Measurements from ENCODE around the gene TMCC1.
"Not testable (repeated sequence)": the region's sequence is repeated elsewhere in the genome, so short reads cannot be mapped to it uniquely, and the experiment has no call there.

The TMCC1 gene

DNA sequence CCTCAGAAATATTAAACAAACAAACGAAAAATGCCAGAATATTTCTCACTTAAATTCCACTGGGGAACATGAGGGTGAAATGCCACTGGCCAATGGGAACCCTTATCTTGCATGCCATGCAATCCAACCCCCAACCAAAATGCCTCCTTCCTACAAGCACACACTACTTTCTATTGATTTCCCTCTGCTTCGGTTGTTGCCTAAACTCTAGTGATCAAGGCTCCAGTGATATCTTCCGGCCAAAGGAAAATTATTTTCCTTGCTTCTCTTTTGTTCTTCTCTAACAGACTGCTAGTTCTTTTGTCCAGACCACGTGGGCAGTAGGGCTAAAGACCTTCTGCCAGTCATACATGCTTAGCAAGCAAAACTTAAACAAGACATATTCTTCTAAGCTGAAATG, 115.7 kb downstream of the TMCC1 start:
- FAIRE-seq (no peak), DNase-seq (ENCODE audit: low spot score) (no peak)

DNA sequence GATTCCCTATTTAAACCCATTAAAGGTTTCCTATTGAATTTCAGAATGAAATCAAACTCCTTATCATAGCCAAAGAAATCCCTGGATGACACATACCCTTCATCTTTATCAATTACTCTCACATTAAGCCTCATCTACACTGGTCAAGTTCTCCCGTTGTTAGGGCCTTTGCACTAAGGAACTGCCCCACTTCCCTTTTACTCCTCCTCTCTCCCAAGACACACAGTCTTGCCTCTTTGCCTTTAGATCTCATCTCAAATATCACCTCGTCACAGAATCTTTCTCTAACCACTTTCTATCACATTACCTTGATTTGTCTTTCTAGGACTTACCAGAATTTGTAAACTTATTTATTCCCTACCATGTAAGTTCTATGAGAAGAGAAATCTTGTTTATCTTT, 117.6 kb downstream of the TMCC1 start:
- DNase-seq (ENCODE audit: low spot score) (no peak), FAIRE-seq (no peak)

- FAIRE-seq = no peak
- no peak for DNase-seq (ENCODE audit: low spot score)
These were observed 119.5 kb downstream of the TMCC1 start for GRCh38 chr3:129773691-129774663.

DNA sequence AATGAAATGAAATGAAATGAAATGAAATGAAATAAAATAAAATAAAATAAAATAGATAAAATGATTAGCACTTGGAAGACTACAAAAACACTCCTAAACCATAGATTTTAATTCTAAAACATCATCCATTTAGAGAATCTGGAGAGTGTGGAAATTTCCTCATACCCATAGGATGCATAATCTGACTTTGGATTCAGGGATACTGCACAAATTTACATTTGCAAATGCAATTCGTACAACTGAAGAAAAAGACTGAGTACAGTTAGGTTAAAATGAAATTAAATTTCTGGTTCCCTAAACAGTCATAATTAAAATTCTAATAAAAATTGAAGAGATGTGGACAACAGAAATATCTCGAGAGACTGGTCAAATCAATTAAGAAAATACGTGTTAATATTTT, 122.9 kb downstream of the TMCC1 start:
- DNase-seq (ENCODE audit: low spot score) (no peak), FAIRE-seq (no peak)

- no peak for FAIRE-seq
These were observed 123.9 kb downstream of the TMCC1 start for GRCh38 chr3:129769616-129770015.

DNA sequence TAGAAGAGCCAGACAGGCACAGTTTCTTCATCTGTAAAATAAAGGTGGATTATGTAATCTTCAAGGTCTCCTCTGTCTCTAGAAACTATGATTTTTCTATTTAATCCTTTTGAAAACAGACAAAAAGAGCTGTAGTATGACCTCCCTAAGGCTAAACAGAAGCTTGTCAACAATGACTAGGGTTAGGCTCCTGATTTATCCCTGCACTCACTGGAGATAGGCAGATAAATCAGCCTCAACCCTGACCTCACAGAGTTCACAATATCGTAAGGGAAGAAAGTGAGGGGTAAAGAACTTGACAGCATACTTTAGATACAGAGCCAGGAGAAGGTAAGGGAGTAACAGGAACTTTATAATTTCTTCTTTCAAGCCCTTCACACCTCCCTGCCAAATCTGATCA, 124.8 kb downstream of the TMCC1 start:
- no peak for FAIRE-seq
- DNase-seq (ENCODE audit: low spot score) = no peak

More at GRCh38 chr3:129769616-129770015, 123.9 kb downstream of the TMCC1 start:
- DNase-seq (ENCODE audit: low spot score) = no peak

DNA sequence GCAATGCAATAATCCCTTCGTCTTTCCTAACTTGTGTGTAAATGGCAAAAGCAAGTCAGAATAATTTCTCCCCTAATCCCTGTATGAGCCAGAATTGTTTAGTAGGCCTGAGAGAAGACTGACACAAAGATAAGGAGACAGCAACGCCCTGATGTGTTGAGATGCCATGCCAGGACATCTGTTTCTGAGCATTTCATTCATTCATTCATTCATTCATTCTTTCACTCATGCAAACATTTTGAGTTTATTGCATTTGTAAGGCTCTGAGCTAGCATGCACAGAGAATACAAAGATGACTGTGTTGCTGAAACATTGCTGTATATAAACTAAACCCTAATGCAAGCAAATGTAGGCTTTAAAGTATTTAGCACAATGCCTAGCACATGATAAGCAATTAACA, 127.4 kb downstream of the TMCC1 start:
- FAIRE-seq (no peak), DNase-seq (ENCODE audit: low spot score) (no peak)

GRCh38 chr3:129764090-129764489, 129.4 kb downstream of the TMCC1 start:
- no peak for FAIRE-seq

DNA sequence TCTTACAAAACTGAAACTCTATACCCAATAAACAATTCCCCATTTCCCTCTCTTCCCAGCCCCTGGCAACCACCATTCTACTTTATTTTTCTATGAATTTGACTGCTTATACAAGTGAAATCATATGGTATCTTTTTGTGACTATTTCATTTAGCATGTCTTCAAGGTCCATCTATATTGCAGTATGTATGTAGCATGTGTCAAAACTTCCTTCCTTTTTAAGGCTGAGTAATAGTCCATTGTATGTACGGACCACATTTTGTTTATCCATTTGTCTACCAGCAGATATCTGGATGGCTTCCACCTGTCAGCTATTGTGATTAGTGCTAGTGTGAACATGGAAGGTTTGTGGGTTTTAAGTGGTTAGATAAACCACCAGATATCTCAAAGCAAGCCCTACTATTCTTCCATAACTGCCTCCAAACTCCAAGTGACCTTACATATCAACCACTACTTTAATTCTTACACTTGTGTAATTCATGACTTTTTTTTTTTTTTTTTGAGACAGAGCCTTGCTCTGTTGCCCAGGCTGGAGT, 134.7 kb downstream of the TMCC1 start:
- FAIRE-seq (no peak), DNase-seq (ENCODE audit: low spot score) (no peak)

More at GRCh38 chr3:129764090-129764489, 129.4 kb downstream of the TMCC1 start:
- DNase-seq (ENCODE audit: low spot score) = no peak

- DNase-seq (ENCODE audit: low spot score) (no peak), FAIRE-seq (no peak)
These were observed 135.2 kb downstream of the TMCC1 start for GRCh38 chr3:129758306-129758705.

GRCh38 chr3:129756871-129757270, 136.6 kb downstream of the TMCC1 start:
- DNase-seq (ENCODE audit: low spot score) (no peak), FAIRE-seq (no peak)

- not testable (repeated sequence) for FAIRE-seq; DNase-seq (ENCODE audit: low spot score)
These were observed 142.4 kb downstream of the TMCC1 start for GRCh38 chr3:129751105-129751504.

- FAIRE-seq = no peak
These were observed 143.8 kb downstream of the TMCC1 start for GRCh38 chr3:129749692-129750091.

GRCh38 chr3:129747992-129748391, 145.5 kb downstream of the TMCC1 start:
- FAIRE-seq (no peak), DNase-seq (ENCODE audit: low spot score) (no peak)

More at GRCh38 chr3:129749692-129750091, 143.8 kb downstream of the TMCC1 start:
- no peak for DNase-seq (ENCODE audit: low spot score)

- FAIRE-seq = no peak
- no peak for DNase-seq (ENCODE audit: low spot score)
These were observed 146.4 kb downstream of the TMCC1 start for GRCh38 chr3:129747136-129747535.

GRCh38 chr3:129746629-129747028, 146.9 kb downstream of the TMCC1 start:
- FAIRE-seq (no peak), DNase-seq (ENCODE audit: low spot score) (no peak)

GRCh38 chr3:129745253-129745652, 148.3 kb downstream of the TMCC1 start:
- FAIRE-seq (no peak), DNase-seq (ENCODE audit: low spot score) (no peak)

- no peak for DNase-seq (ENCODE audit: low spot score)
These were observed 151.7 kb downstream of the TMCC1 start for GRCh38 chr3:129741794-129742193.

DNA sequence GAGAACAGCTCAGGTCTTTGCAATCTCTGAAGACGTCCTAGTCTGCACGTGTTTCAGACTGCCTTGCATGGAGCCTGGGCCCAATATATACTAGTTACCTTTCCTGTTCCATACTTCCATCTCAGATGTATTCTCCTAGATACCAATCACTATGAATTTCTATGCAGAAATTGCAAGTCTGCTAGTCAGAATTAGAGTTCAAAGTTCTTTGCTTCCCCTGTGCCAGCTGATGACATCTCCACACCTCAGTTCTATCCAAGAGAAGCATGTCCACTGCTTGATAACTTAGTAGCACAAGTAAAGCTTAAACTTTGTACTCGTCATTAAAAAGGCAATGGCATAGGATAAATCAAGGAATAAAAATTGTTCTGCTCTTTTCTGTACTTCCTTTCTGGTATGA, 153.4 kb downstream of the TMCC1 start:
- no peak for FAIRE-seq

More at GRCh38 chr3:129741794-129742193, 151.7 kb downstream of the TMCC1 start:
- no peak for FAIRE-seq

DNA sequence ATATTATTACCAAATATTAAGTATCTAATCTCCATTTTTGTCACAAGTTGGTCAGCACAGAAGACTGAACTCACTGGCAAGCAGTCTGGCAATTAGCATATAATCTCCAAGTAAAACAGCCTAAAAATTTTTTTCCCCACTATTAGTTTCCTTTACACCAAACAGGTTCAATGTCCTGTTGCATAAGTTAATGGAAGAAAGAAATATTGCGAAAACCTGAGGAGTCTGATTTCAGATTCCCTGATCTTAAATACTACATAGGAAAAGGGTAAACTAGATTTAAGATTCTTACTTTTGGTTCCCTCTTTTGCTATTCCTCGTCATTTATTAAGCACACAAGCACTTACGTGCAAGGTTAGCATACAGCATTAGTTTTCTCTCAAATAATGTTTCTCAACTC, 153.9 kb downstream of the TMCC1 start:
- FAIRE-seq (no peak), DNase-seq (ENCODE audit: low spot score) (no peak)

More for the DNA sequence above, 153.4 kb downstream of the TMCC1 start:
- no peak for DNase-seq (ENCODE audit: low spot score)

DNA sequence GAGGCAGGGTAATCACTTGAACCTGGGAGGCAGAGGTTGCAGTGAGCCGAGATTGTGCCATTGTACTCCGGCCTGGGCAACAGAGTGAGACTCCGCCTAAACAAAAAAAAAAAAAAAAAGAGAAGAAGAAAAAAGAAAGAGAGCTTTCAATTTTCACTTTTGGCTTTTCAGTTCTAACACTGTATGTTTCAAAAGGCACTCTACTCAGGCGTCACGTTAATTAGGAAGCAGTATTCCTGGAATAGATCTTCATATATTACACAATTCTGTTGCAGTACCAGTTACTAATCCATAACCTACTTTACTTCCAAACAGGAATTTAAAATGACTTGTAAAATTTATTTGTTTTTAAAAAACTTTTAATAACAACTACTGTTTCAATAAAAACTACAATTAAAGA, 155.3 kb downstream of the TMCC1 start:
- FAIRE-seq (no peak), DNase-seq (ENCODE audit: low spot score) (no peak)

- FAIRE-seq = no peak
- DNase-seq (ENCODE audit: low spot score) = no peak
These were observed 157.4 kb downstream of the TMCC1 start for GRCh38 chr3:129736070-129736469.

DNA sequence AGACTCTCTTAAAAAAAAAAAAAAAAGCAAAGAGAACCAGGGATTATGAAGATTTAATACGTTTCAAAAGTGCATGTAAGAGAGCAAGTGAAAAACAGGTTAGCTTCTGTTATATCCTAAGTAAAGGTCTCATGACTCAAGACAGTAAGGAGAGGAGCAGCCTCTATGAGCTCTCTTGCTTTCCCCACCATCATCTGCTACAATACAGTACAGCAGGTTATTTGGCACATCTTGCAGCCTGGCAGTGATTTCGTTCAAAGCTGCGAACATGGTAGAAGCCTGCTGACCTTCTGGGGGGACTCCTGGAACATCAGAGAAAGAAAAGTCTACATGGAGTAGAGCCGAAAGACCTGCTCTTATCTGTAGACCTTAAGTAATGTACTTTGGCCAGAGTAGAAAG, 157.9 kb downstream of the TMCC1 start:
- FAIRE-seq = no peak
- DNase-seq (ENCODE audit: low spot score) = no peak
